Caki2 (cell line): ENCODE data around the gene BCL2. TPM values are rescaled to one million over a fixed set of nuclear protein-coding genes. Genes with fewer than 3 reads are reported as not detected.
A peak's percentile ranks its signal among the peaks of the same experiment; 100 is the strongest.

Experiments
- DNase-seq: peaks from one replicate; pipeline ENCODE4 v3.0.0-alpha.2; 2015; ENCODE audit warnings: low read depth
- in situ Hi-C: cut with HindIII; loops from 2 replicates; pipeline ENCODE4 v1.10.0; 2016; ENCODE audit warnings: low sequenced_read_pairs, low pct_unique_long_range_greater_than_20kb, mixed read lengths
- total RNA-seq: library from RNA; depleted of rRNA; stranded (reverse); fragments of >200 nt; shearing (Covaris generic); gene quantifications from 2 replicates; pipeline ENCODE4 v1.2.3, GENCODE V29; 2014; ENCODE audit warnings: low replicate concordance

Gene BCL2
- total RNA-seq, 1 experiment from 2014 or later: 5.1 TPM

GRCh38 chr18:63161032-63161760 is 158.4 kb downstream of the BCL2 start:
- DNase-seq: no peak
- in situ Hi-C loops: no loop called here

GRCh38 chr18:63160172-63160995 is 159.2 kb downstream of the BCL2 start:
- in situ Hi-C loops: no loop called here
- DNase-seq: no peak

- in situ Hi-C loops: no loop called here
- DNase-seq: no peak
Observed at GRCh38 chr18:63159590-63159989, 160.0 kb downstream of the BCL2 start.

GRCh38 chr18:63158676-63159291 is 160.8 kb downstream of the BCL2 start:
- no peak for DNase-seq
- in situ Hi-C loops: no loop called here

GRCh38 chr18:63158012-63158631 is 161.4 kb downstream of the BCL2 start:
- in situ Hi-C loops: no loop called here
- DNase-seq: no peak

GRCh38 chr18:63157293-63158011 is 162.1 kb downstream of the BCL2 start:
- DNase-seq: no peak
- in situ Hi-C loops: no loop called here

- in situ Hi-C loops: no loop called here
- DNase-seq: no peak
Observed at GRCh38 chr18:63155910-63156773, 163.4 kb downstream of the BCL2 start.

GRCh38 chr18:63155169-63155852 is 164.3 kb downstream of the BCL2 start:
- in situ Hi-C loops: no loop called here
- peak; percentile 62 for DNase-seq

GRCh38 chr18:63154350-63155152 is 165.0 kb downstream of the BCL2 start:
- DNase-seq: no peak
- in situ Hi-C loops: no loop called here

- no peak for DNase-seq
Observed at GRCh38 chr18:63152791-63153190, 166.8 kb downstream of the BCL2 start.

GRCh38 chr18:63152096-63152495 is 167.5 kb downstream of the BCL2 start:
- no peak for DNase-seq
- in situ Hi-C loops: no loop called here

More at GRCh38 chr18:63152791-63153190, 166.8 kb downstream of the BCL2 start:
- in situ Hi-C loops: no loop called here

GRCh38 chr18:63151539-63151938 is 168.0 kb downstream of the BCL2 start:
- in situ Hi-C loops: no loop called here
- DNase-seq: no peak

- no peak for DNase-seq
- in situ Hi-C loops: no loop called here
Observed at GRCh38 chr18:63150942-63151421, 168.6 kb downstream of the BCL2 start.

GRCh38 chr18:63150326-63150725 is 169.2 kb downstream of the BCL2 start:
- in situ Hi-C loops: no loop called here
- no peak for DNase-seq

GRCh38 chr18:63149302-63149587 is 170.3 kb downstream of the BCL2 start:
- in situ Hi-C loops: no loop called here
- no peak for DNase-seq
